Measurements from ENCODE around the gene DNAJC30. TPM values are rescaled to one million over a fixed set of nuclear protein-coding genes. Genes with fewer than 3 reads are reported as not detected.

DNAJC30 gene
- total RNA-seq, 4 donors from 2014 or later = 2.7 to 8.4 (median 6.3) TPM

DNA sequence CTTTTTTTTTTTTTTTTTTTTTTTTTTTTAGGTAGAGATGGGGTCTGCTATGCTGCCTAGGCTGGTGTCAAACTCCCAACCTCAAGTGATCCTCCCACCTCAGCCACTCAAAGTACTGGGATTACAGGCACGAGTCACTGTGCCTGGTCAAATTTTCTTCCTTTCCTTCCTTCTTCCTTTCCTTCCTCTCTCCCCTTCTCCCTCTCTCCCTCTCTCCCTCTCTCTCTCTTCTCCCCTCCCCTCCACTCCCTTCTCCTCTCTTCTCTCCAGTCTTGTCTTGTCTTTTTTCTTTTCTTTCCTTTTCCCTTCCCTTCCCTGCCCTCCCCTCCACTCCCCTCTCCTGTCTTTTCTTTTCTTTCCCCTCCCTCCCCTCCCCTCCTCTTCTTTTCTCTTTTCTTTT, 51.7 kb downstream of the DNAJC30 start:
- 25 to 32% methylated on average over 1 of the region's 1 CpG for WGBS, 2 donors
- Histone ChIP-seq H3K27ac (no peak overlapping the region), H3K4me1 (no peaks in the 10 kb centered on the region), H3K27me3 (peaks cover 0 to 72% of the 10 kb centered on the region in 2 donors), H3K36me3 (no peaks in the 10 kb centered on the region), H3K9me3 (no peaks in the 10 kb centered on the region), H3K4me3 (no peak overlapping the region)
- TF ChIP-seq, protein P1, sequence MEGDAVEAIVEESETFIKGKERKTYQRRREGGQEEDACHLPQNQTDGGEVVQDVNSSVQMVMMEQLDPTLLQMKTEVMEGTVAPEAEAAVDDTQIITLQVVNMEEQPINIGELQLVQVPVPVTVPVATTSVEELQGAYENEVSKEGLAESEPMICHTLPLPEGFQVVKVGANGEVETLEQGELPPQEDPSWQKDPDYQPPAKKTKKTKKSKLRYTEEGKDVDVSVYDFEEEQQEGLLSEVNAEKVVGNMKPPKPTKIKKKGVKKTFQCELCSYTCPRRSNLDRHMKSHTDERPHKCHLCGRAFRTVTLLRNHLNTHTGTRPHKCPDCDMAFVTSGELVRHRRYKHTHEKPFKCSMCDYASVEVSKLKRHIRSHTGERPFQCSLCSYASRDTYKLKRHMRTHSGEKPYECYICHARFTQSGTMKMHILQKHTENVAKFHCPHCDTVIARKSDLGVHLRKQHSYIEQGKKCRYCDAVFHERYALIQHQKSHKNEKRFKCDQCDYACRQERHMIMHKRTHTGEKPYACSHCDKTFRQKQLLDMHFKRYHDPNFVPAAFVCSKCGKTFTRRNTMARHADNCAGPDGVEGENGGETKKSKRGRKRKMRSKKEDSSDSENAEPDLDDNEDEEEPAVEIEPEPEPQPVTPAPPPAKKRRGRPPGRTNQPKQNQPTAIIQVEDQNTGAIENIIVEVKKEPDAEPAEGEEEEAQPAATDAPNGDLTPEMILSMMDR (IDR thresholded peaks at IDR 0.05) = no peak
- TF ChIP-seq POLR2A (IDR thresholded peaks at IDR 0.05) (no peak), EP300 (IDR thresholded peaks at IDR 0.05) (no peak)
- DNase-seq (ENCODE audit: low spot score in 2 of 2) = no peak

Small RNAs within 50 kb of the gene (small RNA-seq; reads per million reads assigned to genes)
- gene MIR4284 (not detected), gene RN7SL265P (not detected)

Other genes with a start within 250 kb of the DNAJC30 start
- gene FZD9, start 249.7 kb downstream of the DNAJC30 start, total RNA-seq = 1 to 10 TPM in 3 of 4 donors, under 1 TPM in 1; 0.87 to 3.0 (median 2.5) TPM
- gene BAZ1B, start 161.2 kb downstream of the DNAJC30 start, total RNA-seq = 10 to 100 TPM; 53.3 to 70.1 (median 63.6) TPM
- 10 to 100 TPM; 46.1 to 76.2 (median 59.4) TPM for gene BCL7B, start 125.8 kb downstream of the DNAJC30 start, total RNA-seq
- 10 to 100 TPM; 36.6 to 70.8 (median 49.2) TPM for gene TBL2, start 104.9 kb downstream of the DNAJC30 start, total RNA-seq
- 10 to 100 TPM; 16.2 to 83.5 (median 59.6) TPM for gene MLXIPL, start 58.9 kb downstream of the DNAJC30 start, total RNA-seq
- 1 to 10 TPM; 1.1 to 4.2 (median 3.4) TPM for gene VPS37D, start 15.6 kb downstream of the DNAJC30 start, total RNA-seq
- gene BUD23, start 144 bp upstream of the DNAJC30 start, total RNA-seq = 10 to 100 TPM; 22.5 to 50.6 (median 39.3) TPM
- 10 to 100 TPM in 2 of 4 donors, 1 to 10 TPM in 2; 3.9 to 19.4 (median 10.8) TPM for gene STX1A, start 36.2 kb upstream of the DNAJC30 start, total RNA-seq
- gene ABHD11, start 55.3 kb upstream of the DNAJC30 start, total RNA-seq = 10 to 100 TPM in 2 of 4 donors, 1 to 10 TPM in 2; 7.5 to 19.2 (median 10.9) TPM
- not detected for gene CLDN3, start 86.8 kb upstream of the DNAJC30 start, total RNA-seq
- 1 to 10 TPM in 1 of 4 donors, under 1 TPM in 2, not detected in 1; 0.42 to 2.0 (median 0.66) TPM for gene CLDN4, start 147.5 kb upstream of the DNAJC30 start, total RNA-seq
- gene METTL27, start 159.1 kb upstream of the DNAJC30 start, total RNA-seq = 1 to 10 TPM in 3 of 4 donors, not detected in 1; 3.6 to 9.2 (median 9.0) TPM
- gene TMEM270, start 177.7 kb upstream of the DNAJC30 start, total RNA-seq = not detected

Measured in tibial nerve (tissue), 4 donors.